Activated CD8-positive, alpha-beta T cell treated with anti-CD3 and anti-CD28 coated beads, Interleukin-2, amount 10 ng/mL, durations not matched to agents 7 days and 5 days (primary cell): Measurements from ENCODE around the gene MTUS2. TPM values are rescaled to one million over a fixed set of nuclear protein-coding genes. Genes with fewer than 3 reads are reported as not detected.

Source experiments
- ATAC-seq: fragments of 150-1000 bp; cut with Tn5 transposase; one replicate; pipeline ENCODE4 v1.10.0; 2021; ENCODE audit warnings: moderate library complexity
- CTCF ChIA-PET: fragments of 350-600 bp; sonication (Branson Sonifier 250); formaldehyde crosslinking; loops from one replicate; lab custom pipeline; 2021; ENCODE audit warnings: antibody characterized with exemption; lab: Charles Lee
- POLR2A ChIA-PET: fragments of 350-600 bp; sonication (Branson Sonifier 250); formaldehyde crosslinking; loops from one replicate; lab custom pipeline; 2021; ENCODE audit warnings: antibody characterized with exemption; lab: Charles Lee
- DNase-seq: peaks from one replicate; pipeline ENCODE4 v3.0.0-alpha.2; 2020
- H3K27ac Mint-ChIP-seq: one replicate; pipeline ENCODE4 v1.8.0; 2021; ENCODE audit warnings: mild to moderate bottlenecking, mixed read lengths
- H3K27me3 Mint-ChIP-seq: one replicate; pipeline ENCODE4 v1.8.0; 2021; ENCODE audit warnings: low read depth, mixed read lengths
- H3K36me3 Mint-ChIP-seq: one replicate; pipeline ENCODE4 v1.8.0; 2021; ENCODE audit warnings: low read depth, mixed read lengths
- H3K4me1 Mint-ChIP-seq: one replicate; pipeline ENCODE4 v1.8.0; 2021; ENCODE audit warnings: low read depth, mixed read lengths
- H3K4me3 Mint-ChIP-seq: one replicate; pipeline ENCODE4 v1.8.0; 2021; ENCODE audit warnings: mild to moderate bottlenecking, mixed read lengths
- H3K9me3 Mint-ChIP-seq: one replicate; pipeline ENCODE4 v1.8.0; 2022; ENCODE audit warnings: mixed read lengths; ENCODE audit not compliant: insufficient read depth
- total RNA-seq, 2 experiments: library from RNA; stranded (reverse); gene quantifications; one replicate each; pipeline ENCODE4 v1.2.3, GENCODE V29; 2021

MTUS2 gene
- total RNA-seq, 2 experiments from 2014 or later: not detected

DNA sequence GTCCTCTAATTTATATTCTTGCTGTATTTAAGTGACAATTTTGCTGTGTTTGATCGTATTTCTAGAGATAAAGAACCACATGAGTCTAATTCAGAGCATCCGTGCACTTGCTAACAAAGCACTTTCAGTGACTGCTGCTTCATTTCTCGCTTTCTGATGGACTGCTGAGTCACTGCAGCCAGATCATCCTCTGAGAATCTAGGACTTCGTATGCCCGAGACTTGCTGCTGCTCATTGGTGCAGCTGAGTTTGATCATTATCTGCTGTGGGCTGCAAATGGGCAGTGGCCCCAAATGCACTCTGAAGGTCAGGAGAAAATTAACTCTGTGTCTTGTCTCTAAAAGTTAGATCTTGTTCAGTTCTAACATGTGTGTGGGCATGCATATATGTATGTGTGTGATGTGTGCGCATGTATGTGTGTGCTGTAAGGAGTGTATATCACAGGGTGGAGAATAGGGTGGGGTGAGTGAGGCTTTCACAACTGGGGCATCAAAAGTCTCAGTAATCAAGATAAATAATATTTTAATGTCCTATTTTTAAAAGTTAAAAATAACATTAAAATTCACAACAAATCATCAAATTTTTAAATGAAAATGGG, 342.6 kb downstream of the MTUS2 start:
- DNase-seq (no peak), ATAC-seq (no peak)
- H3K27ac Mint-ChIP-seq: no peak overlapping the region
- H3K27me3 Mint-ChIP-seq: no peaks in the 10 kb centered on the region
- no peaks in the 10 kb centered on the region for H3K4me1 Mint-ChIP-seq
- H3K36me3 Mint-ChIP-seq: no peaks in the 10 kb centered on the region
- no peaks in the 10 kb centered on the region for H3K9me3 Mint-ChIP-seq
- POLR2A ChIA-PET: no interaction called here
- H3K4me3 Mint-ChIP-seq: no peak overlapping the region
- CTCF ChIA-PET: no interaction called here

DNA sequence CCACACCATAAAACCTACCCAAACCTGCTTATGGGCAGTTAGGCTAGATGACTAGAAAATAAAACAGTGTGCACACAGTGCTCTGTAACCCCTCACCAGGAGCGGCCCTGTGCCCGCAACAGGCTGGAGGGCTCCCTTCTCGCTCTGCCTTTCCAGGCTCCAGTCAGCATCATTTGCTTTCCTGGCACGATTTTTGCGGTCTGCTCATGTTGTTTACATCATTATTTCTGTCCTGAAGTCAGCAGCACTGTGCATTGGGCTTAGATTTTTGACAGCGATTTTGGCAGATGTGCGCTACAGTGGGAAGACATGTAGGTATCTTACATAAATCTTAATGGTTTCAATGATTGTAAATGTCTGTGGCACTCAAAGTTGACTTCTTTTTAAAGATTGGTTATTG, 344.0 kb downstream of the MTUS2 start:
- no peak overlapping the region for H3K27ac Mint-ChIP-seq
- H3K27me3 Mint-ChIP-seq: no peaks in the 10 kb centered on the region
- no peak for DNase-seq
- ChIA-PET POLR2A (no interaction called here), CTCF (no interaction called here)
- no peak overlapping the region for H3K4me3 Mint-ChIP-seq
- no peaks in the 10 kb centered on the region for H3K9me3 Mint-ChIP-seq
- H3K4me1 Mint-ChIP-seq: no peaks in the 10 kb centered on the region
- no peaks in the 10 kb centered on the region for H3K36me3 Mint-ChIP-seq
- ATAC-seq: no peak

DNA sequence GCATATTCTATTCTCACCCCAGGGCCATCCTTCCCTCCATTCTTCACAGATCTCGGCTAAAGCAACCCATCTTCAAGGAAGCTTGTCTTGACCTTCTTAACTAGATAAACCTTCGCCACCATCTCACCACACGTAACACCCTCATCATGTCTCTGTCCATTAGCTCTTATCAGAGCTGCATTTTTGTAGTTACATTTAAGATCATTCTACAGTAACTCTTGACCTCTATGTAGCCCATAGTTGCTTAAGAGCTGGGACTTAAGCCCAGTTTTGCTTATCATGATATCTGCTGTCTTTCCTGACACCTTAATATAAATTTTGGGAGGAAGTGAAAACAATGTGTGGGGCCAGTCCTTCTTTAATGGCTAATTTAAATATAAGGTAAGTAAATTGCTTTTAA, 345.1 kb downstream of the MTUS2 start:
- ChIA-PET CTCF (no interaction called here), POLR2A (no interaction called here)
- H3K9me3 Mint-ChIP-seq: no peaks in the 10 kb centered on the region
- H3K27ac Mint-ChIP-seq: no peak overlapping the region
- no peaks in the 10 kb centered on the region for H3K27me3 Mint-ChIP-seq
- no peak overlapping the region for H3K4me3 Mint-ChIP-seq
- no peaks in the 10 kb centered on the region for H3K4me1 Mint-ChIP-seq
- DNase-seq (no peak), ATAC-seq (no peak)
- no peaks in the 10 kb centered on the region for H3K36me3 Mint-ChIP-seq

- no peak overlapping the region for H3K4me3 Mint-ChIP-seq
- ATAC-seq (no peak), DNase-seq (no peak)
- H3K4me1 Mint-ChIP-seq: no peaks in the 10 kb centered on the region
- no peak overlapping the region for H3K27ac Mint-ChIP-seq
- CTCF ChIA-PET: no interaction called here
- POLR2A ChIA-PET: no interaction called here
- no peaks in the 10 kb centered on the region for H3K27me3 Mint-ChIP-seq
- H3K36me3 Mint-ChIP-seq: no peaks in the 10 kb centered on the region
- no peaks in the 10 kb centered on the region for H3K9me3 Mint-ChIP-seq
Measured at GRCh38 chr13:29165840-29166239, 345.7 kb downstream of the MTUS2 start.

- no peaks in the 10 kb centered on the region for H3K4me1 Mint-ChIP-seq
- DNase-seq (no peak), ATAC-seq (no peak)
- no peak overlapping the region for H3K27ac Mint-ChIP-seq
- ChIA-PET CTCF (no interaction called here), POLR2A (no interaction called here)
- no peak overlapping the region for H3K4me3 Mint-ChIP-seq
- H3K9me3 Mint-ChIP-seq: no peaks in the 10 kb centered on the region
- no peaks in the 10 kb centered on the region for H3K27me3 Mint-ChIP-seq
- H3K36me3 Mint-ChIP-seq: no peaks in the 10 kb centered on the region
Measured at GRCh38 chr13:29170436-29171082, 350.4 kb downstream of the MTUS2 start.

GRCh38 chr13:29171244-29171643, 351.1 kb downstream of the MTUS2 start:
- no peak for DNase-seq
- ATAC-seq: no peak
- CTCF ChIA-PET: no interaction called here
- Mint-ChIP-seq H3K9me3 (no peaks in the 10 kb centered on the region), H3K27ac (no peak overlapping the region), H3K27me3 (no peaks in the 10 kb centered on the region), H3K4me3 (no peak overlapping the region), H3K36me3 (no peaks in the 10 kb centered on the region), H3K4me1 (no peaks in the 10 kb centered on the region)
- POLR2A ChIA-PET: no interaction called here

DNA sequence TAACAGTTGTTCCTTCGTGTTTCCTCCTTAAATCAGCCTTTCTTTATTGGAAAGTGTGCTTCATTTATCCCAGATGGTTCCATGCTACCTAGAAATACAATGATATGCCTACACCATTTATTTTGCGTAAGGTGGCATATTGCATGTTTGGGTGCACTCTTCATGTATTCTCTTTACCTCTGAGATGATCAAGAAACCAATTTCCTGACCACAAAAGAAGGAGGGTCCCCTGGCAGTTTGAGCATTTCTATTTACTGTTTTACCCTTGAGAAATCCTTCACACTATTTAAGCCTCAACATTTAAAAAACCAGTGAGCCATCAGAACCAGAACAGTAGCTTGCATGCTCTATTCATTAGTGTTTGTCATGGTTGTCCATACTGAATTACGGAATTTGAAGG, 354.0 kb downstream of the MTUS2 start:
- H3K27ac Mint-ChIP-seq: no peak overlapping the region
- DNase-seq (no peak), ATAC-seq (no peak)
- ChIA-PET POLR2A (no interaction called here), CTCF (no interaction called here)
- no peak overlapping the region for H3K4me3 Mint-ChIP-seq
- H3K27me3 Mint-ChIP-seq: no peaks in the 10 kb centered on the region
- H3K4me1 Mint-ChIP-seq: no peaks in the 10 kb centered on the region
- H3K9me3 Mint-ChIP-seq: no peaks in the 10 kb centered on the region
- H3K36me3 Mint-ChIP-seq: no peaks in the 10 kb centered on the region

- H3K27ac Mint-ChIP-seq: no peak overlapping the region
Measured at GRCh38 chr13:29175250-29175873, 355.2 kb downstream of the MTUS2 start.

GRCh38 chr13:29180055-29180454, 359.9 kb downstream of the MTUS2 start:
- H3K9me3 Mint-ChIP-seq: peaks cover 9% of the 10 kb centered on the region
- H3K4me3 Mint-ChIP-seq: no peak overlapping the region
- CTCF ChIA-PET: no interaction called here
- no peak for DNase-seq
- no peak overlapping the region for H3K27ac Mint-ChIP-seq
- H3K4me1 Mint-ChIP-seq: no peaks in the 10 kb centered on the region
- POLR2A ChIA-PET: no interaction called here
- H3K27me3 Mint-ChIP-seq: no peaks in the 10 kb centered on the region
- no peak for ATAC-seq
- no peaks in the 10 kb centered on the region for H3K36me3 Mint-ChIP-seq

More at GRCh38 chr13:29175250-29175873, 355.2 kb downstream of the MTUS2 start:
- H3K36me3 Mint-ChIP-seq: no peaks in the 10 kb centered on the region
- DNase-seq: no peak
- no peak for ATAC-seq
- ChIA-PET POLR2A (no interaction called here), CTCF (no interaction called here)
- no peaks in the 10 kb centered on the region for H3K9me3 Mint-ChIP-seq
- H3K27me3 Mint-ChIP-seq: no peaks in the 10 kb centered on the region
- no peak overlapping the region for H3K4me3 Mint-ChIP-seq
- H3K4me1 Mint-ChIP-seq: no peaks in the 10 kb centered on the region

GRCh38 chr13:29182216-29182615, 362.1 kb downstream of the MTUS2 start:
- ChIA-PET POLR2A (no interaction called here), CTCF (no interaction called here)
- Mint-ChIP-seq H3K4me3 (no peak overlapping the region), H3K36me3 (no peaks in the 10 kb centered on the region), H3K27ac (no peak overlapping the region), H3K27me3 (no peaks in the 10 kb centered on the region), H3K4me1 (no peaks in the 10 kb centered on the region), H3K9me3 (peaks cover 16% of the 10 kb centered on the region)
- DNase-seq (no peak), ATAC-seq (no peak)

DNA sequence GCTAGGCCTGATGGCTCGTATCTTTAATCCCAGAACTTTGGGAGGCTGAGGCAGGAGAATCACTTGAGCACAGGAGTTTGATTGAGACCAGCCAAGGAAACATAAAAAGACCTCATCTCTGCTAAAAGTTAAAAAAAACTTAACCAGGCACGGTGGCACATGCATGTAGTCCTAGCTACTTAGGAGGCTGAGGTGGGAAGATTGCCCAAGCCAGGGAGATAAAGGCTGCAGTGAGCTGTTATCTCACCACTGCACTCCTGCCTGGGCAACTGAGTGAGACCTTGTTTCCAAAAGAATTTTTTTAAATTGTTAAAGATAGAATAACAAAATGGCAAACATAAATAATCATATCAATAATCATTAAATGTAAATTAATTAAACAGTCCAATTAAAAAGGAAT, 365.8 kb downstream of the MTUS2 start:
- ChIA-PET CTCF (no interaction called here), POLR2A (no interaction called here)
- Mint-ChIP-seq H3K27me3 (no peaks in the 10 kb centered on the region), H3K4me3 (no peak overlapping the region), H3K27ac (no peak overlapping the region), H3K9me3 (peaks cover 16% of the 10 kb centered on the region), H3K4me1 (no peaks in the 10 kb centered on the region), H3K36me3 (no peaks in the 10 kb centered on the region)
- no peak for ATAC-seq
- no peak for DNase-seq

GRCh38 chr13:29187584-29187983, 367.4 kb downstream of the MTUS2 start:
- Mint-ChIP-seq H3K27me3 (no peaks in the 10 kb centered on the region), H3K36me3 (no peaks in the 10 kb centered on the region), H3K27ac (no peak overlapping the region), H3K9me3 (peaks cover 10% of the 10 kb centered on the region), H3K4me3 (no peak overlapping the region), H3K4me1 (no peaks in the 10 kb centered on the region)
- ChIA-PET CTCF (no interaction called here), POLR2A (no interaction called here)
- DNase-seq (no peak), ATAC-seq (no peak)
